HG03108 (cell line): ENCODE measurements around the gene ERC2.

Source experiments
- ATAC-seq: cut with Tn5 transposase; IDR thresholded peaks from one replicate; pipeline ENCODE4 v1.9.1; 2021; ENCODE audit warnings: moderate library complexity; ENCODE audit not compliant: unreplicated experiment

Gene ERC2

GRCh38 chr3:56193519-56193918, 274.7 kb downstream of the ERC2 start:
- no peak for ATAC-seq

GRCh38 chr3:56192001-56192400, 276.3 kb downstream of the ERC2 start:
- ATAC-seq, result no peak

GRCh38 chr3:56190771-56191305, 277.4 kb downstream of the ERC2 start:
- ATAC-seq, result no peak

GRCh38 chr3:56190130-56190529, 278.1 kb downstream of the ERC2 start:
- ATAC-seq, result no peak

GRCh38 chr3:56189536-56189935, 278.7 kb downstream of the ERC2 start:
- no peak for ATAC-seq

DNA sequence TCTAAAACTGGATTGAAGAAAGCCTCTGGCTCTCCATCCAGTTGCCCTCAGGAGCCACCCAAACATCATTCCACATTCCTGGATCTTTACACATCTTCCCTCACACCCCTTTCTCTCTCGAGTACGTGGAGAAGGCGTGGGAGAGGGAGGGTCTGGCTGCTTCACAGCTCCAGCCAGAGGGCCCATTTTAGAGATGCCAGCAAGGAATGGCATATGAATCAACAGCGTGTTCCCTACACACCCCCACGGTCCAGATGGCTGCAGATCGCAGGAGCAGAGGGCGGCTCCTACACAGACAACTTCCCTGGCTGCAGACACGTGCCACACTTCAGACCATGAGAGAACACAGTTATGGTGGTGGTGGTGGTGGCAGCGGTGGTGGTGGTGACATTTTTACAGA, 280.1 kb downstream of the ERC2 start:
- no peak for ATAC-seq

DNA sequence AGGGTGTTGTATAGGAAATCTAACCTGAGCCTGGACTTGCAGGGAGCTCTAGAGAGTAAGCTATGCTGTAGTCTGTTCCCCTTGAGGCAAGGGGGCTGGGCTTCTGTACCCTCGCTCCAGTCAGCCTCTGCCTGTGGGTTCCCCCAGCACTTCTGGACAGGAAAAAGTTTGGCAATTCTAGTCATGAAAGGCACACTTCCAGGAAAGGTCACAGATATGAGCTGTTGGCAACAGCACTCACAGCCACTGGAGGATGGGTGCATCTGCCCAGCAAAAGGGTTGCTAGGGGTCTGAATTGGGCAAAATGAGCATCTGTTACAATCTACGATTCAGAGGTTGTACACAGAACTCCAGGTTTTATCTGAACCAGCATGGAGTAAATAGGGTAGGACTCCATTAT, 281.2 kb downstream of the ERC2 start:
- ATAC-seq, result no peak

- no peak for ATAC-seq
Observed at GRCh38 chr3:56185827-56186226, 282.4 kb downstream of the ERC2 start.

DNA sequence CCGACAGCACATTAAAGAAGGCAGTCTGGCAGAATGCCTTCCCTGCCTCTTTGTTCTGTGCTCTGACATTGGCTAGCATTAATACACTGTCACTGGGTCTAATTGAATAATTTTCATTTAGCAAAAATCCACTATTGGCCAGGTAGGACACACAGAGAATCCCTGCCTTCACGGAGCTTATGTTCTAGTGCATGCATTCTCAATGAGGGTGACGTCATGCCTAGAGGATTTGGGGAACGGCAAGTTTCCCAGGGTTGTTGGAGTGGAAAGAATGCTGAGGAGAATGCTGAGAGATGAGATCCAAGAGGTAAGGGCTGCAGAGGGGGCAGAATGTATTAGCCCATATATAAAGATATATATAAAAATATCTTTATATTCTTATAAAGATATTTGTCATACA, 284.7 kb downstream of the ERC2 start:
- no peak for ATAC-seq

- no peak for ATAC-seq
Observed at GRCh38 chr3:56180433-56180832, 287.8 kb downstream of the ERC2 start.

DNA sequence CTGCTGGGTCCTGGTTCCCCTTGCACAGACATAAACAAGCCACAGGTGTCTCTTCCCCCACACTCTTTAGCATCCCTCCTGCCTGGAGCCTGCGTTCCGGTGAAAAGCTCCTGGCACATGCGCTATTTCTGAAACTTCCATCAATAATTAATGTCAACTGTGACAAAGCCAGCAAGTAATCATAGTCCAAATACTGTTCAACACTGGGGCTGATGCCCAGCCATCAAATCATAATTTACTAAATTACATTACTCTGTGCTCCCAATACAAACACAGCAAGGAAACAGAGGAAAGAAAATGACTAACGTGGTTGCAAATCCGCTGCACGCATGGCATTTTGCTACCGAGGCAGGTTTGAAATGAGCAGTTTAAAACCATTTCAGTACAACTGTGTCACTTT, 294.7 kb downstream of the ERC2 start:
- ATAC-seq, result no peak

DNA sequence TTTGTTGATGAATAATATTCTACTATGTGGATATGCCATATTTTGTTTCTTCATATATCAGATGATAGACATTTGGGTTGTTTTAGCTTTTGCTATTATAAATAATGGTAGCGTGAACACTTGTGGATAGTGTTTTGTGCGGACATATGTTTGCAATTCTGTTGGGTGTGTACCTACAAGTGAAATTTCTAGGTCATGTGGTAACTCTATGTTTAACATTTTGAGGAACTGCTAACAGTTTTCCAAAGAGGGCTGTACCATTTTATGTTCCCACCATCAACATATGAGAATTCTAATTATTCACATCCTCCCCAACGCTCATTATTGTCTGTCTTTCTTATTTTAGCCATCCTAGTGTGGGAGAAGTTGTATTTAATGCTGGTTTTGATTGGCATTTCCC, 303.8 kb downstream of the ERC2 start:
- ATAC-seq, result no peak

DNA sequence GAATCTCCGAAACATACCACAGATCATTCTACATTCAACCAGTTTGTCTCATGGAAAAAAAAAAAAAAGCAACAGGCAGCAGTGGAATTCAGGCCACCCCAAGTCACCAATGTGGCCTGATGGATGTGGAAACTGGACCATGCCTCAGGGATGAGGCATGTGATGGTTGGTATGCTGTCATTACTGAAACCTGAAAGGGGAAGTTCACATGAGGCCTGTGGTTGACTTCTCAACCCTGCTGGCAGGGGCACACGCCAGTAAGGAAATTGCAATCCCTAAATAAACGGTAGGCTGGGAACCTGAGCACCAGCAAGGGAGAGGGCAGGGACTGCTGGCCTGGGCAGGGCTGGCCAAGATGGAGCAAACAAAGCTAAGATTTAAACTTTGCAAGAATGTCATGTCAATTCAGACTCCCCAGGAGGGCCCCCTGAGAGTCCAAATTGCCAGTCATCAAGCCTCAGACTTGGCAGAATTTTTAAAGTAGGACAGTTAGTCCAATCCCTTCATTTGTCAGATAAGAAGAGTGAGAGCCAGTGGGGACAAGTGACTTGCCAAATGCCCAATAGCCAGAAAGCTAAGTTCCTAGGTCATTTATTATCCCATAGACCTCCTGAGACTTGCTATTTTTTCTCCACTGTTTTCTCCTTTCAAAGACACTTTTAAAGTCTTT, 310.4 kb downstream of the ERC2 start:
- no peak for ATAC-seq

DNA sequence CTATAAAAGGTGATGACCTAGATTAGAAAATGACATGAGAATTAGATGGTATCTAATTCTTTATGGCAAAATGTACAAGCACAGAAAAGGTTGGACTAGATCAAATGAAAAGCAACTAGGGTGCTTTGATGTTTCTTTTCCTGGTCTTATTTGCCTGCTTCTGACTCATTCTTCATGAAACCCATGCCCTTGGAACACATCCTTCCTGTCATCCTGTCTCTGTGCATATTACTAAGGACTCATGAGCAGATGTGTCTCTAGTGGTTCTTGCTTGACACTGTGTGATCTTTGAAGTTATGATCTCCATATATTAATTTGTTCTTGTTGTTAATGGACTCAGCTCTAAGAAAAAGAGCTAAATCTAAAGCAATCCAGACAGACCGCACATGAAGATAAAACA, 314.0 kb downstream of the ERC2 start:
- ATAC-seq, result no peak

- ATAC-seq, result no peak
Observed at GRCh38 chr3:56147354-56147753, 320.9 kb downstream of the ERC2 start.

DNA sequence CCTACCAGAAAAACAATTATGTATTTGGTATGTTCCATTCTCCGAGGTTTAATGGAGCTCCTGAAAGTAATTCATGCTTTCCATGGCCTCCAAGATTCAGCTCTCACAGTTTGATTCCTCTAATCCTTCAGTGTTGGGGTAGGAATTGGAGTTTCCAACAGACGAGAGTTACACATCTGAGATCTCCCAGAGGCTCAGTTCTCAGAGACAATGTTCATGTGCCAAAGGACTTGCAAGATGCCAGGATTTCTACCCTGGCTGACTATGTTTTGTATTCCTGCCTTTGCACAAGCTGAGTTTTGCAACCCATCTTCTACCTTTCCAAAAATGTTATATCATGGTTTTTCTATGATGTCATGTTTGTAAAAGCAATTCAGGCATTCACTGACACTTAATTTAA, 322.9 kb downstream of the ERC2 start:
- no peak for ATAC-seq

DNA sequence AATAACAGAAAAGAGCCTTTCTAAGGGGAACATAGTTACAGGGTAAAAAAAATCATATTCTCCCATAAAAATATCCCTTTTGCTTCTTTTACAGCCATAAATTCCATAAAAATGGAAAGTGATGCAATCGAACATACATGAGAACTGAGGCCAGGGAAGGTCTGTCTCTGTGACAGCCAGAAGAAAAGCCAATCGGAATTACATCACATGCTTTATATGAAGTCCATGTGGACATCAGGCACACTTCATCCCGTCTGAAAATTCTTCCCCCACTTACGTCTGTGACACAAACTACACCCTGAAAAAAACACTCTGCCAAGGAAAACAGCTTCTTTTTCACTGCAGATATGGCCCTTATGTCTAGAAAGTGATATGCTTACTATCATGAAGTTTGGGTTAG, 323.5 kb downstream of the ERC2 start:
- no peak for ATAC-seq

DNA sequence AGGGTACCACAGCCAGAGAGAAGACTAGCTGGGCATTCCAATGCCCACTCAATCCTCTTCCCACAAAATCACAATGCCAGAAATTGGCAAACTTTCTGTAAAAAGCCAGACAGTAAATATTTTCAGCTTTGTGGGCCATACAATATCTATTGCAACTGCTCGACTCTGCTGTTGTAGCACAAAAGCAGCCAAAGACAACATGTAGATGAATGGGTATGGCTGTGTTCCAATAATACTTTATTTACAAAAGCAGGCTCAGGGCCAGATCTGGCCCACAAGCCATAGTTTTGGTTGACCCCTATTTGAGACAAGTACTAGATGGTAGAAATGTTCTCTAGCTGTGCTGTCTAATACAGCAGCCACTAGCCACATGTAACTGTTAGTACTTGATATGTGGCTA, 330.9 kb downstream of the ERC2 start:
- ATAC-seq, result no peak

GRCh38 chr3:56136514-56136913, 331.8 kb downstream of the ERC2 start:
- no peak for ATAC-seq

GRCh38 chr3:56135941-56136340, 332.3 kb downstream of the ERC2 start:
- no peak for ATAC-seq

- ATAC-seq, result no peak
Observed at GRCh38 chr3:56133423-56133822, 334.8 kb downstream of the ERC2 start.

- ATAC-seq, result no peak
Observed at GRCh38 chr3:56132762-56133161, 335.5 kb downstream of the ERC2 start.

- ATAC-seq, result no peak
Observed at GRCh38 chr3:56131974-56132590, 336.2 kb downstream of the ERC2 start.
